NB4 (cell line): ENCODE measurements around the gene PRKACB.
"Not testable (repeated sequence)": the region's sequence is repeated elsewhere in the genome, so short reads cannot be mapped to it uniquely, and the experiment has no call there.

Experiments used
- CTCF ChIP-seq: IDR thresholded peaks from one replicate; pipeline ENCODE4 v1.5.1; 2012; ENCODE audit warnings: low read depth, low read length
- POLR2A ChIP-seq: IDR thresholded peaks from 2 replicates; pipeline ENCODE4 v1.6.1; 2011; ENCODE audit warnings: mild to moderate bottlenecking; ENCODE audit not compliant: insufficient read length; ENCODE audit errors: extremely low read depth
- TF ChIP-seq, protein P1 (sequence below): IDR thresholded peaks from 2 replicates; pipeline ENCODE4 v1.6.1; 2011; ENCODE audit warnings: low read depth, low read length

GRCh38 chr1:84287389-84287788, 143.3 kb downstream of the PRKACB start:
- not testable (repeated sequence) for TF ChIP-seq POLR2A, CTCF
- TF ChIP-seq, protein P1, sequence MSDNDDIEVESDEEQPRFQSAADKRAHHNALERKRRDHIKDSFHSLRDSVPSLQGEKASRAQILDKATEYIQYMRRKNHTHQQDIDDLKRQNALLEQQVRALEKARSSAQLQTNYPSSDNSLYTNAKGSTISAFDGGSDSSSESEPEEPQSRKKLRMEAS, result not testable (repeated sequence)
